ENCODE results near the gene BEX2. TPM values are rescaled to one million over a fixed set of nuclear protein-coding genes. Genes with fewer than 3 reads are reported as not detected.
"Not testable (repeated sequence)": the region's sequence is repeated elsewhere in the genome, so short reads cannot be mapped to it uniquely, and the experiment has no call there.

BEX2 gene
- total RNA-seq: 2.6 TPM
- long read RNA-seq, partial matches to known transcripts: 0 of 1 reads
- long read RNA-seq, other reads (novel, unspliced or antisense): 0 of 1 reads

GRCh38 chrX:103310555-103311398, at the start of gene BEX2:
Gene BEX2, minus strand, starts transcription at chrX:103310990. Its CDS starts 1,014 bp downstream, at chrX:103309976.
- no peak for TF ChIP-seq CTCF (IDR thresholded peaks at IDR 0.05; ENCODE audit: borderline replicate concordance)
- H3K9me3 ChIP-seq (replicated peaks): no peaks in the 10 kb centered on the region
- intact Hi-C loops (cut with micrococcal nuclease): no loop called here
- DNase-seq: peak; percentile 16
- no peak within 1 kb of the TSS for H3K27ac ChIP-seq (replicated peaks)
- H3K4me3 ChIP-seq: peak within 1 kb of the TSS; percentile 63
- peaks cover 6% of the 10 kb centered on the region for H3K4me1 ChIP-seq
- peaks cover 18% of the 10 kb centered on the region for H3K27me3 ChIP-seq (ENCODE audit: low read depth)
- H3K36me3 ChIP-seq: no peaks in the 10 kb centered on the region

GRCh38 chrX:103360092-103360491, 49.3 kb upstream of the BEX2 start:
- Histone ChIP-seq H3K27ac (replicated peaks) (no peak overlapping the region), H3K4me1 (peaks cover 5% of the 10 kb centered on the region), H3K9me3 (replicated peaks) (no peaks in the 10 kb centered on the region), H3K36me3 (no peaks in the 10 kb centered on the region), H3K4me3 (no peak overlapping the region), H3K27me3 (ENCODE audit: low read depth) (no peaks in the 10 kb centered on the region)
- intact Hi-C loops (cut with micrococcal nuclease): no loop called here
- DNase-seq: no peak
- no peak for TF ChIP-seq CTCF (IDR thresholded peaks at IDR 0.05; ENCODE audit: borderline replicate concordance)

- H3K4me1 ChIP-seq; H3K27me3 ChIP-seq (ENCODE audit: low read depth); H3K4me3 ChIP-seq; intact Hi-C loops (cut with micrococcal nuclease); H3K36me3 ChIP-seq; H3K27ac ChIP-seq (replicated peaks); DNase-seq; H3K9me3 ChIP-seq (replicated peaks): not testable (repeated sequence)
Observed at GRCh38 chrX:103359605-103360004, 48.8 kb upstream of the BEX2 start.

- no peak for TF ChIP-seq CTCF (IDR thresholded peaks at IDR 0.05; ENCODE audit: borderline replicate concordance)
- no peak for DNase-seq
- peak overlapping the region; percentile 77 for H3K4me3 ChIP-seq
- peaks cover 5% of the 10 kb centered on the region for H3K4me1 ChIP-seq
- no peaks in the 10 kb centered on the region for H3K36me3 ChIP-seq
- H3K27ac ChIP-seq (replicated peaks): no peak overlapping the region
- intact Hi-C loops (cut with micrococcal nuclease): no loop called here
- no peaks in the 10 kb centered on the region for H3K27me3 ChIP-seq (ENCODE audit: low read depth)
- no peaks in the 10 kb centered on the region for H3K9me3 ChIP-seq (replicated peaks)
Observed at GRCh38 chrX:103357871-103358270, 47.1 kb upstream of the BEX2 start.

GRCh38 chrX:103356858-103357257, 46.1 kb upstream of the BEX2 start:
- H3K4me1 ChIP-seq: peaks cover 5% of the 10 kb centered on the region
- peak overlapping the region; percentile 77 for H3K4me3 ChIP-seq
- no peaks in the 10 kb centered on the region for H3K36me3 ChIP-seq
- H3K9me3 ChIP-seq (replicated peaks): no peaks in the 10 kb centered on the region
- H3K27me3 ChIP-seq (ENCODE audit: low read depth): no peaks in the 10 kb centered on the region
- peak overlapping the region; percentile 88 for H3K27ac ChIP-seq (replicated peaks)
- DNase-seq: peak; percentile 33
- TF ChIP-seq CTCF (IDR thresholded peaks at IDR 0.05; ENCODE audit: borderline replicate concordance): no peak
- intact Hi-C loops (cut with micrococcal nuclease): no loop called here

Measured in left ventricle myocardium inferior (tissue), 1 donor.